Mucosa of stomach (tissue), 1 donor: ENCODE results near the gene ABHD15.

ENCODE experiments used
- H3K27me3 ChIP-seq: one replicate; pipeline ENCODE4 v1.7.0; 2013; ENCODE audit warnings: mild to moderate bottlenecking, low read length; ENCODE audit not compliant: control insufficient read depth, insufficient read depth
- H3K36me3 ChIP-seq: one replicate; pipeline ENCODE4 v1.7.0; 2013; ENCODE audit warnings: low read length; ENCODE audit not compliant: control insufficient read depth, insufficient read depth
- H3K4me1 ChIP-seq: one replicate; pipeline ENCODE4 v1.7.0; 2013; ENCODE audit warnings: mild to moderate bottlenecking, low read length; ENCODE audit not compliant: control insufficient read depth, insufficient read depth
- H3K4me3 ChIP-seq: one replicate; pipeline ENCODE4 v1.7.0; 2013; ENCODE audit warnings: low read length
- H3K9ac ChIP-seq: one replicate; pipeline ENCODE4 v1.7.0; 2013; ENCODE audit warnings: mild to moderate bottlenecking, low read length, moderate library complexity
- H3K9me3 ChIP-seq: one replicate; pipeline ENCODE4 v1.7.0; 2013; ENCODE audit warnings: mild to moderate bottlenecking, low read length, moderate library complexity; ENCODE audit not compliant: control insufficient read depth
- donor health status: Pancreatic carcinoma.

The ABHD15 gene

DNA sequence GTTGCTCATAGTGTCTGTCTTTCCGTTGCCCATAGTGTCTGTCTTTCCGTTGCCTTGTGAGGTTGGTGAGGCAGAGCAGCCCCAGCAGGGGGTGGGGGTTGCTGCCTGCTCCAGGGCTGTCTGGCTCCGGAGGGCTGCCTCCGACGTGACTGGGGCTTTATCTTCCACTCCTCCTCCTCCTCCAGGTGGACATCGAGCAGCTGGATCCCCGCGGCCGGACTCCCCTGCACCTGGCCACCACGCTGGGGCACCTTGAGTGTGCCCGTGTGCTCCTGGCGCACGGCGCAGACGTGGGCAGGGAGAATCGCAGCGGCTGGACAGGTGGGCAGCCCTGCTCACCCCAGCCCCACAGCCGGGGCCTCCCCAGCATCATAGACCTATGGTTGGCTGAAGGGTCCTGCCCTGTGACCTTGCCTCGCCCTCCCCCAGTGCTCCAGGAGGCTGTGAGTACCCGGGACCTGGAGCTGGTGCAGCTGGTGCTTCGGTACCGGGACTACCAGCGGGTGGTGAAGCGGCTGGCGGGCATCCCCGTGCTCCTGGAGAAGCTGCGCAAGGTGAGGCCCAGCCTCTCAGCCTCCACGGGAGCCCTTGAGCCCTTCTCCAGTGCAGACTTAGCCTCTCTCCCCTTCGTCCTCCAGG is 40.8 kb upstream of the ABHD15 start:
- Histone ChIP-seq H3K4me1 (no peaks in the 10 kb centered on the region), H3K9ac (no peak overlapping the region), H3K27me3 (no peaks in the 10 kb centered on the region), H3K9me3 (no peaks in the 10 kb centered on the region), H3K36me3 (no peaks in the 10 kb centered on the region), H3K4me3 (no peak overlapping the region)

DNA sequence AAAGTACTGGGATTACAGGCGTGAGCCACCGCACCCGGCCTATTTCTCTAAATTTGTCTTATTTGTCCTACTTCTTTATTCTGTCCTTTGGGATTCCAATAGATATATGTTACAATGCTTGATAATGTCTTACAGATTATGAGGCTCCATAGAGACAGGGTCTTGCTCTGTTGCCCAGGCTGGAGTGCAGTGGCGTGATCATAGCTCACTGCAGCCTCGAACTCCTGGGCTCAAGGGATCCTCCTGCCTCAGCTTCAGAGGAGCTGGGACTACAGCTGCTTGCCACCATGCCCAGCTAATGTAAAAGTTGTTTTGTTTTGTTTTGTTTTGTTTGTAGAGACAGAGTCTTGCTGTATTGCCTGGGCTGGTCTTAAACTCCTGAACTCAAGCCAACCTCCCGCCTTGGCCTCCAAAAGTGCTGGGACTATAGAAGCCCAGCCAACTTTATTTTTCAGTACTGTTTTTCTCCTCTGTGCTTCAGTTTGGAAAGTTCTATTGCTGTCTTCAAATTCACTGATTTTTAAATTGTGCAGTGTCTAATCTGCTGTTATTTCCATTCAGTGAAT is 36.4 kb upstream of the ABHD15 start:
- Histone ChIP-seq H3K9ac (no peak overlapping the region), H3K9me3 (no peaks in the 10 kb centered on the region), H3K4me1 (no peaks in the 10 kb centered on the region), H3K4me3 (no peak overlapping the region), H3K27me3 (no peaks in the 10 kb centered on the region), H3K36me3 (no peaks in the 10 kb centered on the region)

DNA sequence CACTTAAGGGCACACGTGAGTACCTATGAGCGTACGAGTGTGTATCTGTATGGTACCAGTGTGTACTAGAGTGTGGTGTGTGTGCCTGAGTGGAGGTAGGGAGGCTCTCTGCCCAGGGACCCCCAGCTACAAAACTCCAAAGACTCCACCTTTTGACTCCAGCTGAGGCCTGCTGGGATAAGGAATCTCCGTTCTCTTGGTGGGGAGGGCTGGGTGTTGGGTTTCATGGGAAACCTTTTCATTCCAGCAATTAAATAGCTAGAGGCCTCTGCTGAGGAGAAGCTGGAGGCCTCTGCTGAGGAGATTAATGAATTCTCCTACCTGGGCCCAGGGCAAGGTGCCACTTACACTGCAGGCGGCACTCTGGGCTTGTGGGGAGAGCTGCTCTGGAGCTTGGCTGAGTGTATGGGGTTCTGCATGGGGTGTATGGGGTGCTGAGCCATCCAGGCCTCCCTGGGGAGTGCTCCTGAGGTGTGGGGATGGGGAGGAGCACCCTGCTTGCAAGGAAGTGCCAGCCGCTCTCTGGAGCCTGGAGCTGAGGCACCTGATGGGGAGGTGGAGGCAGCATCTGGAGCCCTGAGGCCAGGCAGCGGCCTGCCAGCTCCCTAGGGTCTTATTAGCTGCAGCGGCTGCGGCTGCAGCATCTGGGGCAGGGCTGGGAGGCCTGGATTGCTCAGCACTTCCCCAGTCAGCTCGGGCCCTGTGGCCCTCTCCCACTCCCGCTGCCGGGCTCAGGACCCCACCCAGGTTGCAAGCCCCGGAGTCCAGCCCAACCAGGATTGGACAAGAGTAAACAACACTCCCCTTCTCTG is 30.7 kb upstream of the ABHD15 start:
- H3K4me3 ChIP-seq, result no peak overlapping the region
- peaks cover 9% of the 10 kb centered on the region for H3K4me1 ChIP-seq
- no peaks in the 10 kb centered on the region for H3K27me3 ChIP-seq
- no peaks in the 10 kb centered on the region for H3K9me3 ChIP-seq
- no peaks in the 10 kb centered on the region for H3K36me3 ChIP-seq
- no peak overlapping the region for H3K9ac ChIP-seq

DNA sequence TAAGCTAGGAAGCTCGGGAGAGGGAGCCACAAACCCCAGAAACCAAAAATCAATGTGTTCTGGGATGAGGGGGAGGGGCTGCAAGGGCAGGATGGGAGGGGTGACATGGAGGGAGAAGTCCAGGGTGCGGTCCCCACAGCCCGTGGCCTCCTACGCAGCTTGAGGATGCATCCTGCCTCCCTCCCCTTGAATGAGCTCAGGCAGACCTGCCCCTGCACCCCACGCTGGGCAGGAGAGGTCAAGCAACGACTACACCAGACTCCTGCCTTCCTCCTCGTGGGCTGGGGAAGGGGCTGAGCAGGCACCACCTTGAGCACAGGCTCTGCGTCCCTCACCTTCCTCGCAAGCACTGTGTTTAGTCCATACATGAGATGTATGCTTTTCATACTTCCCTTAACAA is 30.0 kb upstream of the ABHD15 start:
- H3K27me3 ChIP-seq, result no peaks in the 10 kb centered on the region
- H3K4me1 ChIP-seq, result peaks cover 17% of the 10 kb centered on the region
- H3K9ac ChIP-seq, result no peak overlapping the region
- H3K36me3 ChIP-seq, result no peaks in the 10 kb centered on the region
- H3K4me3 ChIP-seq, result no peak overlapping the region
- H3K9me3 ChIP-seq, result no peaks in the 10 kb centered on the region

DNA sequence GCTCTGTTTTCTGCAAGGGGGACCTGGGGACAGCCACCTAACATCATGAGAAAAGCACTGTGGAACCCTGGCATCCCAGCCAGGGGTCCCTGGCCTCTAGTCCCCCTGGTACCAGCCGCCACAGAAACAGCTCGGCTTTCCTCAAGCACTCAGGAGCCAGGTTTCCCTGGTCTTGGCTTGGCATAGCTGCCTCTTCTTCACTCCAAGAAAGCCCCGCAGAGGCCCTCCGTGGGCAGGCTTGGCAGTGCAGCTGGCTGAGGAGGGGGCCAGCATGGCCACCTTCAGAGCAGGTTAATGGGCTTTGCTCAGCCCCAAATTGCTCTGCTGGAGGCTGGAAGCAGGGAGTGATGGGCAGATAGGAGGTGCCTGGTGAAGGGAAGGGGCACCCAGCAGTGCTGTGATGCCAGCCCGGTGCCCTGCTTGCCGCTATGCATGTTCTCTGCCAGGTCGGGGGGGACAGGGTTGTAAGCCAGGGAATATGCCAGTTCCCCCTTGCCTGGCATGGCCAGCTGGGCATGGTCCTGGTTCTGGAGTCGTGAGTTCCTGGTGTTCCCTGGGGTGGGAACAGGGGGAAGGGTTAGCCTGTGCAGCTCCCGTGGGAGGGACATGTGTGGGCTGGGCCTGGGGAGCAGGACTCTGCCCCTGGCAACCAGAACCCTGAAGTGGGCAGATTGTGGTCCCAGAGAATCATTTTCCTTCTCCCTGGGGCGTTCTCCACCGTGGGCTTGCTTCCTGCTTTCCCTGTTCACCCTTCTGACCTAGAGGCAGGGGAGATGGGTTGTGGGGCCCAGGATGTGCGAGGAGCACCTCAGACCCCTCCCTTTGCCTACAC is 29.3 kb upstream of the ABHD15 start:
- Histone ChIP-seq H3K27me3 (no peaks in the 10 kb centered on the region), H3K9me3 (no peaks in the 10 kb centered on the region), H3K36me3 (no peaks in the 10 kb centered on the region), H3K9ac (no peak overlapping the region), H3K4me1 (peaks cover 23% of the 10 kb centered on the region), H3K4me3 (no peak overlapping the region)

DNA sequence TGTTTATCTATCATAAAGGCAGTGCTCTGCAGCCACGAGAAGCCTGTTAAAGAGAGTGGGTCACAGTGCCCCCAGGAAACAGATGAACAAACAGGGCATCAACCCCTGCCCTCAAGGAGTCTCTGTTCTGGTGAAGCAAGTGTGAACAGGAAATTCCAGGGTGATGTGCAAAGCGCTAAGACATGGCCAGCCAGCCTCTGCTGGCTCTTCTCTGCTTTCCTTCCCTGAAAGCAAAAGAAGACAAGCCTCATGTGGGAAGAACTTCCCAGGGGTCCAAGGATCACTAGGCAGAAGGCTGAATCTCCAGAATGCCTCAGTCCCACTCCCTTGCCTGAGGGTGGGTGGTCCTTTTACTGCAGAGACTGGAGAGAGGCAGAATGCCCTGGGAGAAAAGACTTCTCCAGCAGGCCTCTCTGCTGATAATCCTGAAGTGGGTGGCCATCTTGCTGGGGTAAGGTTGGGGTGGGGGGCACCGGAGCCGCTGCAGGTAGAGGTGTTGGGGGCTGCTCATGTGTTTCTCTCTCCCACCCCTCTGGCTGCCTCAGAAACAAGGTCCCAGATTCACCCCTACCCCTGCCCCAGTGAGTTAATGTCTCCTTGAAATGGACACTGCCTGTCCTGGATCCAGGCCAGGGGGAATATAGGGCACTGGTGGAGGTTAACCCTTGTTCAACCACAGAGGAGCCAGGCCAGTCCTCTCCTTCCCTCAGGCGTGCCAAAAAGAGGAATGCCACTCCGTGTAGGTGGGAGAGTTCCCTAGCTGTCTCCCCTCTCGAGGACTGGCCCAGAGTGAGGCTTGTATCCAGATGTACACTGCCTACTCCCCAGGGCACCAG is 28.5 kb upstream of the ABHD15 start:
- Histone ChIP-seq H3K9me3 (no peaks in the 10 kb centered on the region), H3K4me1 (peaks cover 31% of the 10 kb centered on the region), H3K27me3 (no peaks in the 10 kb centered on the region), H3K9ac (no peak overlapping the region), H3K4me3 (no peak overlapping the region), H3K36me3 (no peaks in the 10 kb centered on the region)

DNA sequence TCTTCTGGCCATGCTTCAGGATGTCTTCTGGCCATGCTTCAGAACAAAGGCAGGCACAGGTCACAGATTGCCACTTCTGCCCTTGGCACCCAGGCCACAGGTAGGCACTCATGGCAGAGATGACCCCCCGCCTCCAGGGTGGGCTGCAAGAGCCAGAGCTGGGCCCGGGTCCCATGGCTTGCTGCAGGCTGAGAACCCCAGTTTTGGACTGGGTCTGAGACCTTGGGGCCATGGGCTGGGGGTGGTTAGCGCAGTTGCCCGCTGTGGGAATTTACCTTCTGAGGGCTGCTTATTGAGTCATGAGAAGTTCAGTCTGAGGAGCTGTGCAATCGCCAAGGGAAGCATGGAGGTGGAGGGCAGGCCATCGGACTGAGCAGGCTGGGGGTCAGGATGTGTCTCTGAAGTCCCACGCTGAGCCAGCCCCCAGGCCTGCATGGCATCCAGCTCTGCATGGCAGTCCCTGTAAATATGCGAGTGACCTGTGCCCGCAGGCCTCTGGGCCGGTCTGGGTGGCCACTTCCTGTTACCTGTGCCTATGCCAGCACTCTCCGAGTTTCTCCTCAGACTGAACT is 27.8 kb upstream of the ABHD15 start:
- Histone ChIP-seq H3K36me3 (no peaks in the 10 kb centered on the region), H3K4me1 (peaks cover 38% of the 10 kb centered on the region), H3K9ac (no peak overlapping the region), H3K27me3 (no peaks in the 10 kb centered on the region), H3K4me3 (no peak overlapping the region), H3K9me3 (no peaks in the 10 kb centered on the region)

DNA sequence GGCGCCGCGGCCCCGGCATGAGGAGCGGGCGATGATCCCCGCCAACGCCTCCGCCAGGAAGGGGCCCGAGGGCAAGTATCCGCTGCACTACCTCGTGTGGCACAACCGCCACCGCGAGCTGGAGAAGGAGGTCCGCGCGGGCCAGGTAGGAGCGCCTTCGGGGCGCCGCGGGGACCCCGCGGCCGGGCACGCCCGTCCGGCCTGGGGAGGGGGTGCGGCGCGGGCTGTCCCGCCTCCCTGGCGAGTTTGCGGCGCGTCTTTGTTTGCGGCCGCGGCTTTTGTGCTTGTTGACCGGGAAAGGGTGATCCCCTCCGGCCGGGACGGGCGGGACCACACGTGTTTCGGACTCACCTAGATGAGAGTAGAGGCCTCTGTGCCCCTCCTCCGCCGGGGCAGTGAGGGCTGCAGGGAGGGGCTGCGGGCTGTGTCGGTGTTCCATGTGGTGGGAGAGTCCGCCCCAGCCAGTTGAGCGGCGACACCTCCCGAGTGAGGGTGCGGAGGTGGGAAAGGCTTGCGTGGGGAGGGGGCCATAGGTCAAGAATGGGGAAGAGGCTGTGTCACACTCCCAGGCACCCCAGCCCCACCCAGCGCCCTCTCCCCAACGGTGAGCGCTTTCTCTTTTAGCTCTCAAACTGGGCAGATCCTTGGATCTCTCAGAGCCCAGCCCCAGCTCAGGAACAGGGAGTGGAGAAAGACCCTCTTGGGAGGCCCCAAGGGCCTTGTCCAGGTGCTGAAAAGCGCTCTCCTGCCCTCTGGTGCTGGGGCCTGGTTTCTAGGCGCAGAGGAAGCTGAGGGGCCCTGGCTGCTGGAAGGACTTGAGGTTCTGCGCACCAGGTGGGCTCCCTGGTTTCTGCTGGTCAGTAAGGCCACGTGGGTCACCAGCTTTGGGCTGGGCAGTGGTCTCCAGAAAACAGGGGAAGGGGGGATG is 27.0 kb upstream of the ABHD15 start:
- Histone ChIP-seq H3K4me1 (peaks cover 38% of the 10 kb centered on the region), H3K4me3 (no peak overlapping the region), H3K9me3 (no peaks in the 10 kb centered on the region), H3K9ac (peak overlapping the region; percentile 35), H3K36me3 (no peaks in the 10 kb centered on the region), H3K27me3 (no peaks in the 10 kb centered on the region)

DNA sequence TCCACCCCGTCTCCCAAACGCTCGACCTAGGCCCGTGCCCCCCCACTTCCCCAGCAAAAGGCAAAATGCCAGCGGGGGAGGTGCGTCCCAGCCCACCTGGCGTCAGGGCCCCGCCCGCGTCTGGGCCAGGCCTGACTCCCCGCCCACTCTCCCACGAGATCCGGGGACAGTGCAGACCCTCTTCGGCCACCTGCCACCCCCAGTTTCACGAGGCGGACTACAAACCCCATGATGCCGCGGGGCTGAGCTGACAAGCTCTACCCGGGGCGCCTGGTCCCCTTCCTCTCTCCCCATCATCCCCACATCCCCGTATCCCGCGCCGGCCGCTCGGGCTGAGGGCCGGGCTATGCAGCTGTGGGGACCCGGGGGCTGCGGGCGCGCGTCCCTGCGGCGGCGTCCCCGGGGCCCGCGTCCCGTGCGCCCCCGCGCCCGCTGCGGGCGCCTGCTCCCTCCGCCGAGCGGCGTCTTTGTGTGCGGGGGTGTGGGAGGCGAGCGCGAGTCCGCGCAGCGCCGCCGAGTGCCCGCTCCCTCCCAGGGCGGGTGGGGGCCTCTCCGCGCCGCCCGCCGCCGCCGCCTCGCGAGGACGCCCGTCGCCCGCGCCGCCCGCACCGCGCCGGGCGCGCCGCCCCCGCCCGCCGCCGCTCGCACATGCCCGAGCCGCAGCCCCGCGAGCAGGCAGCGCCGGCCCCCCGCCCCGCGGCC is 26.2 kb upstream of the ABHD15 start, which contains the start of gene ANKRD13B:
Gene ANKRD13B (plus strand): TSS at position 283 of the 702 bp plus-strand sequence. CDS start 490 bp downstream, outside the sequence.
- H3K9me3 ChIP-seq, result no peaks in the 10 kb centered on the region
- peak within 1 kb of the TSS; percentile 35 for H3K9ac ChIP-seq
- H3K36me3 ChIP-seq, result no peaks in the 10 kb centered on the region
- peak within 1 kb of the TSS; percentile 24 for H3K4me3 ChIP-seq
- H3K4me1 ChIP-seq, result peaks cover 46% of the 10 kb centered on the region
- H3K27me3 ChIP-seq, result no peaks in the 10 kb centered on the region
